Measurements from ENCODE around the gene NUP98.

Gene NUP98

DNA sequence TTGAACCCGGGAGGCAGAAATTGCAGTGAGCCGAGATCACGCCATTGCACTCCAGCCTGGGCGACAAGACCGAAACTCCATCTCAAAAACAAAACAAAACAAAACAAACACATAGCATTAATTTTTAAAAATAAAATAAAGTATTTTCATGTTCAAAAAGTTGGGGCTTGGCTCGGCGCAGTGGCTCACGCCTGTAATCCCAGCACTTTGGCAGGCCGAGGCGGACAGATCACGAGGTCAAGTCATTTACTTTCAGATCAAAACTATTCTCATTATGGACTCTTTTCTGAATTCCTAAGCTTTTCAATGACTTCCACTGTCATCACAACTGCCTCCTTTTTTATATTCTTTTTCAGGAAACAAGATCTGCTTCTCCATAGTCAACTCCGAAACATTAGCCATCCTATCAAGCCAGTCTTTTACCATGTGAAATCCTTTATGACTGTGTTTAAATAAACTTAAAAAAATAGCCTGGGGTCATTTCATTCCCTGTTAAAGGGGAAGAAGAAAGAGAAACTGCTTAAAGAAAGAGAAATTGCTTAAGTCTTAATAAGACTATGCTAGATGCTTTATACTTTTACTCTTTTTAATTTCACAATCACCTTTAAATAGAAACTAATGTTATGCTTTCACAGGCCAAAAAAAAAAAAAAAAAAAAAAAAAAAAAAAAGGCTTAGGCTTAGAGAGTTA lies 113.1 kb downstream of the NUP98 start:
- no peak for TF ChIP-seq TAF1 (IDR thresholded peaks at IDR 0.05; ENCODE audit: low read depth)
- no peak for TF ChIP-seq RAD21 (IDR thresholded peaks at IDR 0.05; ENCODE audit: low read depth)
- no peak for TF ChIP-seq EP300 (IDR thresholded peaks at IDR 0.05; ENCODE audit: borderline replicate concordance)
- no peak for TF ChIP-seq TCF12 (IDR thresholded peaks at IDR 0.05; ENCODE audit: low read depth)
- no peak for TF ChIP-seq NFIC (IDR thresholded peaks at IDR 0.05)
- TF ChIP-seq FOXM1 (IDR thresholded peaks at IDR 0.05; ENCODE audit: borderline replicate concordance, low read depth) = no peak
- TF ChIP-seq TEAD4 (IDR thresholded peaks at IDR 0.05) = no peak
- TF ChIP-seq YY1 (IDR thresholded peaks at IDR 0.05; ENCODE audit: low read depth) = no peak
- TF ChIP-seq, protein P1, sequence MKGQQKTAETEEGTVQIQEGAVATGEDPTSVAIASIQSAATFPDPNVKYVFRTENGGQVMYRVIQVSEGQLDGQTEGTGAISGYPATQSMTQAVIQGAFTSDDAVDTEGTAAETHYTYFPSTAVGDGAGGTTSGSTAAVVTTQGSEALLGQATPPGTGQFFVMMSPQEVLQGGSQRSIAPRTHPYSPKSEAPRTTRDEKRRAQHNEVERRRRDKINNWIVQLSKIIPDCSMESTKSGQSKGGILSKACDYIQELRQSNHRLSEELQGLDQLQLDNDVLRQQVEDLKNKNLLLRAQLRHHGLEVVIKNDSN (IDR thresholded peaks at IDR 0.05) = no peak
- TF ChIP-seq CREB1 (IDR thresholded peaks at IDR 0.05; ENCODE audit: low read depth) = no peak
- no peak for TF ChIP-seq CEBPB (IDR thresholded peaks at IDR 0.05)

DNA sequence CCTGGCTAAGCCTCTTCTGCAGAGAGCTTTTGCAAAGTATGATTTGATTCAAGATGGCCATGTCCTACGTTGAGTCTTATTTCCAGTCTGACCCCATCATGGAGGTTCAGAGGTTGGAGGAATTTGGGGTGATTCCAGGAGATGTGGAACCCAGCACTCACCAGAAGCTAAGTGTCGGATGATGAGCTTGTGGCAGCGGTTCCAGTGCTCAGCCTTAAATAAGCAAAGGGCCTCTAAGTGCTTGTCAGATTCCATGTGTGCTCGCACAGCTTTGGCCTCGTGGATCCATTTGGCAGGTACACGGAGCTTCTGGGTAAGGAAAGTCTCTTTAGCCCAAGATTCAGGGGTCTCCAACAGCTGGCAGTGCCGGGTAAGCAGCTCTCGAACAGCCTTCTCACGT lies 114.3 kb downstream of the NUP98 start:
- TF ChIP-seq, protein P2, sequence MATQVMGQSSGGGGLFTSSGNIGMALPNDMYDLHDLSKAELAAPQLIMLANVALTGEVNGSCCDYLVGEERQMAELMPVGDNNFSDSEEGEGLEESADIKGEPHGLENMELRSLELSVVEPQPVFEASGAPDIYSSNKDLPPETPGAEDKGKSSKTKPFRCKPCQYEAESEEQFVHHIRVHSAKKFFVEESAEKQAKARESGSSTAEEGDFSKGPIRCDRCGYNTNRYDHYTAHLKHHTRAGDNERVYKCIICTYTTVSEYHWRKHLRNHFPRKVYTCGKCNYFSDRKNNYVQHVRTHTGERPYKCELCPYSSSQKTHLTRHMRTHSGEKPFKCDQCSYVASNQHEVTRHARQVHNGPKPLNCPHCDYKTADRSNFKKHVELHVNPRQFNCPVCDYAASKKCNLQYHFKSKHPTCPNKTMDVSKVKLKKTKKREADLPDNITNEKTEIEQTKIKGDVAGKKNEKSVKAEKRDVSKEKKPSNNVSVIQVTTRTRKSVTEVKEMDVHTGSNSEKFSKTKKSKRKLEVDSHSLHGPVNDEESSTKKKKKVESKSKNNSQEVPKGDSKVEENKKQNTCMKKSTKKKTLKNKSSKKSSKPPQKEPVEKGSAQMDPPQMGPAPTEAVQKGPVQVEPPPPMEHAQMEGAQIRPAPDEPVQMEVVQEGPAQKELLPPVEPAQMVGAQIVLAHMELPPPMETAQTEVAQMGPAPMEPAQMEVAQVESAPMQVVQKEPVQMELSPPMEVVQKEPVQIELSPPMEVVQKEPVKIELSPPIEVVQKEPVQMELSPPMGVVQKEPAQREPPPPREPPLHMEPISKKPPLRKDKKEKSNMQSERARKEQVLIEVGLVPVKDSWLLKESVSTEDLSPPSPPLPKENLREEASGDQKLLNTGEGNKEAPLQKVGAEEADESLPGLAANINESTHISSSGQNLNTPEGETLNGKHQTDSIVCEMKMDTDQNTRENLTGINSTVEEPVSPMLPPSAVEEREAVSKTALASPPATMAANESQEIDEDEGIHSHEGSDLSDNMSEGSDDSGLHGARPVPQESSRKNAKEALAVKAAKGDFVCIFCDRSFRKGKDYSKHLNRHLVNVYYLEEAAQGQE (IDR thresholded peaks at IDR 0.05; ENCODE audit: low read depth) = no peak
- TF ChIP-seq FOXM1 (IDR thresholded peaks at IDR 0.05; ENCODE audit: borderline replicate concordance, low read depth) = no peak
- no peak for TF ChIP-seq TEAD4 (IDR thresholded peaks at IDR 0.05)

DNA sequence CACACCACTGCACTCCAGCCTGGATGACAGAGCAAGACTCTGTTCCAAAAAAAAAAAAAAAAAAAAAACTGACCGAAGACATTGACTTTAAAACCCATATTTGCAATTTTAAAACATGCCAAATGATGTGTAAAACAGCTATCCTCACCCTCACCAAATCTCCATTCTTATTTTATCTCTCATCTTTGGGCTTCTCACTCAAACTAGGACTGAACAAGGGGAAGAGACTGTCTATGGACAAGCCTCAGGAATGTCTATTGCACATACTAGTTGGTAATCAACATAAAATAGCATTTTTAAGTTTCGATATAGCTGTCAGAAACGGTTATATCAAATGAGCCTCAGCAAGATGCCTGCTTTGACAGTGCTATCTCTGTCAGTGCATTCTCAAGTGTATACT lies 118.3 kb downstream of the NUP98 start:
- TF ChIP-seq, protein P1 (IDR thresholded peaks at IDR 0.05) = no peak
- no peak for TF ChIP-seq RAD21 (IDR thresholded peaks at IDR 0.05; ENCODE audit: low read depth)

DNA sequence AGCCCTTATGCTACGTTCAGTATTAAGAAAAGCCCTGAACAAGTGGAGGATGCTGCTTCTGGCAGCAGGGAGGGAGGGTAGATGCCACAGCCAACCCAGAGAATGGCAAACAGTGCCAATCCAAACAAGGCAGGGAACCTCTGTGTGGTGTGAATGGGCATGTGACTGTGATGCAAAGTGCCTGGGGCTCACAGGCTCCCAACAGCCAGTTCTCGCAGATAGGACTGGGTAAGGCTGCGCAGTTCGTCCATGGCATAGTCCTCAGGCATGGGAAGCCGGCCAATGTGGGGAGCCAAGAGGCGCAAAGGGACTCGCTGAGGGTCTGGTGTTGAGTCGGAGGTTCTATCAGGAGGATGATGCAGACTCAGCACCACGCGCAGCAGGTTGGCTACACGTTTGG lies 121.4 kb downstream of the NUP98 start:
- TF ChIP-seq, protein P1 (IDR thresholded peaks at IDR 0.05) = no peak

DNA sequence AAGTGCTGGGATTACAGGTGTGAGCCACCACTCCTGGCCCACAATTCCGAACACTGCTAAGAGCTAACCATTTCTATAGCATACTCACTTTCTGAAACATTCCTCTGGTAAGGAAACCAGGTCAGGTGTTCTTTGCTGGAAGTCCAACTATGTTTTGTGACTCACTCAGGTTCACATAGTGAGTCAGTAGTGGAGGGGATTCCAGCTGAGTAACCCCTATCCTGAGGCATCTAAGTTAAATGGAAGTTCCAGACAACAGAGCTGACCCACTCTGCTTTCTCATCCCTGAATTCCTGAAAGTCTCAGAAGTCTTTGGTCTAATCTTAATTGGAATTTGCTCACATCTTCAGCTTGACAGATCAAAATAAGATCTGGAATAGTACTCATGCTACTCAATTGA lies 123.2 kb downstream of the NUP98 start:
- TF ChIP-seq EP300 (IDR thresholded peaks at IDR 0.05; ENCODE audit: borderline replicate concordance) (no peak), TEAD4 (IDR thresholded peaks at IDR 0.05) (no peak), TCF12 (IDR thresholded peaks at IDR 0.05; ENCODE audit: low read depth) (no peak), CREB1 (IDR thresholded peaks at IDR 0.05; ENCODE audit: low read depth) (no peak), RAD21 (IDR thresholded peaks at IDR 0.05; ENCODE audit: low read depth) (no peak), FOXM1 (IDR thresholded peaks at IDR 0.05; ENCODE audit: borderline replicate concordance, low read depth) (no peak), TAF1 (IDR thresholded peaks at IDR 0.05; ENCODE audit: low read depth) (no peak), ZBTB7A (IDR thresholded peaks at IDR 0.05; ENCODE audit: low read depth) (no peak), CEBPB (IDR thresholded peaks at IDR 0.05) (no peak), EGR1 (IDR thresholded peaks at IDR 0.05) (no peak), NFIC (IDR thresholded peaks at IDR 0.05) (no peak), YY1 (IDR thresholded peaks at IDR 0.05; ENCODE audit: low read depth) (no peak)
- TF ChIP-seq, protein P1 (IDR thresholded peaks at IDR 0.05) = no peak
- TF ChIP-seq, protein P3, sequence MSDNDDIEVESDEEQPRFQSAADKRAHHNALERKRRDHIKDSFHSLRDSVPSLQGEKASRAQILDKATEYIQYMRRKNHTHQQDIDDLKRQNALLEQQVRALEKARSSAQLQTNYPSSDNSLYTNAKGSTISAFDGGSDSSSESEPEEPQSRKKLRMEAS (IDR thresholded peaks at IDR 0.05) = no peak
- TF ChIP-seq, protein P2 (IDR thresholded peaks at IDR 0.05; ENCODE audit: low read depth) = no peak

Measured in Ishikawa (cell line).